ENCODE results near the gene ACBD6. TPM values are rescaled to one million over a fixed set of nuclear protein-coding genes. Genes with fewer than 3 reads are reported as not detected.

ACBD6 gene
- total and polyA plus RNA-seq, 8 donors = 8.9 to 48.8 (median 37.7) TPM

GRCh38 chr1:180294711-180295110 lies 207.7 kb downstream of the ACBD6 start:
- WGBS, 5 donors = 89 to 98% (median 97%) methylated on average over 2 of the region's 2 CpGs
- Histone ChIP-seq H3K9me3 (no peaks in the 10 kb centered on the region), H3K4me1 (no peaks in the 10 kb centered on the region), H3K4me3 (no peak overlapping the region), H3K36me3 (no peaks in the 10 kb centered on the region), H3K27me3 (no peaks in the 10 kb centered on the region), H3K27ac (no peak overlapping the region)
- DNase-seq = no peak
- intact Hi-C loops (cut with DNase I; ENCODE audit: low total_unique reads) = no loop called here
- TF ChIP-seq CTCF (IDR thresholded peaks at IDR 0.05) (no peak), POLR2AphosphoS5 (IDR thresholded peaks at IDR 0.05) (no peak), POLR2A (IDR thresholded peaks at IDR 0.05) (no peak), EP300 (IDR thresholded peaks at IDR 0.05) (no peak)

GRCh38 chr1:180291004-180291403 lies 211.4 kb downstream of the ACBD6 start:
- TF ChIP-seq POLR2AphosphoS5 (IDR thresholded peaks at IDR 0.05) (no peak), EP300 (IDR thresholded peaks at IDR 0.05) (no peak), CTCF (IDR thresholded peaks at IDR 0.05) (no peak)
- Histone ChIP-seq H3K9me3 (no peaks in the 10 kb centered on the region), H3K4me1 (peaks cover 0 to 12% (median 0%) of the 10 kb centered on the region in 4 donors), H3K4me3 (no peak overlapping the region), H3K36me3 (peaks cover 0 to 19% (median 8%) of the 10 kb centered on the region in 4 donors), H3K27ac (no peak overlapping the region), H3K27me3 (no peaks in the 10 kb centered on the region)
- DNase-seq = no peak
- intact Hi-C loops (cut with DNase I; ENCODE audit: low total_unique reads) = no loop called here
- WGBS, 5 donors = 34 to 55% (median 41%) methylated on average over 1 of the region's 1 CpG

- no peak overlapping the region for H3K4me3 ChIP-seq
- 93 to 98% (median 95%) methylated on average over 6 of the region's 6 CpGs for WGBS, 5 donors
- intact Hi-C loops (cut with DNase I; ENCODE audit: low total_unique reads) = no loop called here
- TF ChIP-seq POLR2AphosphoS5 (IDR thresholded peaks at IDR 0.05) (no peak), POLR2A (IDR thresholded peaks at IDR 0.05) (no peak), EP300 (IDR thresholded peaks at IDR 0.05) (no peak), CTCF (IDR thresholded peaks at IDR 0.05) (no peak)
- H3K27ac ChIP-seq = no peak overlapping the region
- H3K9me3 ChIP-seq = no peaks in the 10 kb centered on the region
- peaks cover 0 to 12% (median 0%) of the 10 kb centered on the region in 4 donors for H3K4me1 ChIP-seq
- peaks cover 0 to 19% (median 10%) of the 10 kb centered on the region in 4 donors for H3K36me3 ChIP-seq
- H3K27me3 ChIP-seq = no peaks in the 10 kb centered on the region
- no peak for DNase-seq
Observed at GRCh38 chr1:180290265-180291001, 211.9 kb downstream of the ACBD6 start.

GRCh38 chr1:180288940-180289339 lies 213.4 kb downstream of the ACBD6 start:
- DNase-seq = no peak
- Histone ChIP-seq H3K36me3 (peaks cover 0 to 27% (median 22%) of the 10 kb centered on the region in 4 donors), H3K4me1 (peaks cover 0 to 12% (median 0%) of the 10 kb centered on the region in 4 donors), H3K27me3 (no peaks in the 10 kb centered on the region), H3K4me3 (no peak overlapping the region), H3K9me3 (no peaks in the 10 kb centered on the region), H3K27ac (no peak overlapping the region)
- 64 to 91% (median 74%) methylated on average over 1 of the region's 1 CpG for WGBS, 5 donors
- no peak for TF ChIP-seq POLR2A (IDR thresholded peaks at IDR 0.05)
- intact Hi-C loops (cut with DNase I; ENCODE audit: low total_unique reads) = no loop called here

All from stomach (tissue), 9 donors.